Ovary (tissue), 9 donors: Measurements from ENCODE around the gene COQ8B. TPM values are rescaled to one million over a fixed set of nuclear protein-coding genes. Genes with fewer than 3 reads are reported as not detected.

Experiments
- DNase-seq, 5 donors: peaks; one replicate each; pipeline ENCODE4 v3.0.0-alpha.2; 2019 to 2020
- H3K27ac ChIP-seq, 2 donors: fragments of 200-600 bp; one replicate each; pipeline versions ENCODE4 v1.5.1 to v1.8.0; 2019 to 2022
- H3K27me3 ChIP-seq: fragments of 200-600 bp; one replicate; pipeline ENCODE4 v1.8.0; 2022
- H3K36me3 ChIP-seq: fragments of 200-600 bp; sonication (generic); one replicate; pipeline ENCODE4 v1.5.1; 2019
- H3K4me1 ChIP-seq: one replicate; pipeline ENCODE4 v1.8.1; 2013; ENCODE audit warnings: mild to moderate bottlenecking, moderate library complexity; ENCODE audit not compliant: insufficient read depth
- H3K4me3 ChIP-seq: fragments of 200-600 bp; sonication (generic); one replicate; pipeline ENCODE4 v1.5.1; 2017
- H3K9me3 ChIP-seq, 2 donors: fragments of 200-600 bp in 1 of 2; sonication (generic) in 1 of 2; one replicate each; pipeline versions ENCODE4 v1.5.1 to v1.8.1; 2013 to 2019; ENCODE audit warnings: mild to moderate bottlenecking in 1 of 2, moderate library complexity in 1 of 2
- CTCF ChIP-seq, 3 donors: fragments of 450-650 bp in 2 of 3; fragments of 200-600 bp in 1 of 3; IDR thresholded peaks; one replicate each; pipeline versions ENCODE4 v1.5.1 to v1.8.0; 2016 to 2022; ENCODE audit warnings: antibody characterized with exemption in 3 of 3, mild to moderate bottlenecking in 1 of 3
- EP300 ChIP-seq: sonication (generic); formaldehyde crosslinking; IDR thresholded peaks from one replicate; pipeline ENCODE4 v1.6.1; 2017; ENCODE audit warnings: antibody characterized with exemption
- POLR2A ChIP-seq: fragments of 450-650 bp; IDR thresholded peaks from one replicate; pipeline ENCODE4 v1.6.1; 2017; ENCODE audit warnings: antibody characterized with exemption, mild to moderate bottlenecking, moderate library complexity
- whole genome bisulfite sequencing, 3 donors: extraction: QIAGEN DNeasy Blood & Tissue Kit in 1 of 3; methylation state at CpG; one replicate each; pipeline versions ENCODE4 v1.1.5 to v1.1.7; 2013 to 2017; 5-methylcytosine and 5-hydroxymethylcytosine counted together
- intact Hi-C, 4 donors: fragments of 100-400 bp; cut with DNase I; formaldehyde crosslinking; loops; one replicate each; pipeline versions ENCODE4 v1.11.0 to v1.15.1; 2022 to 2023
- polyA plus RNA-seq, 2 donors: library from polyadenylated mRNA; stranded (reverse); fragments of 200-250 nt in 1 of 2; fragments of 350-450 nt in 1 of 2; fragmentation: Illumina TruSeq in 1 of 2; extraction: RNeasy Lipid Tissue Mini Kit (QIAGEN cat#74804) in 1 of 2; gene quantifications; one replicate each; pipeline ENCODE4 v1.2.3, GENCODE V29; 2013 to 2014
- small RNA-seq: library from RNA; depleted of rRNA; stranded (forward); fragments of <200 nt; gene quantifications from one replicate; pipeline ENCODE3, GENCODE V24; 2016
- total RNA-seq, 7 donors: library from RNA; depleted of rRNA in 2 of 7; stranded (reverse); fragments of >200 nt in 2 of 7; fragmentation: NEBNext Ultra II Directional in 3 of 7; extraction: Animal tissue kit (Norgen Biotek cat#: 25700) in 3 of 7; gene quantifications; one replicate each; pipeline versions ENCODE4 v1.1.0 to v1.2.4, GENCODE V29; 2016 to 2023
- donor health status: DM: no; HTN: no; CAD: no; lungs with moderate emphysema.
- donor health status: DM: no; HTN: no; CAD: no.
- donor health status: Bipolar disorder and iron deficiency.
- donor health status: DM: yes; HTN: yes; CAD: no.
- donor health status: DM: no; HTN: no; CAD: no.
- donor health status: DM: yes; HTN: yes; CAD: no.

COQ8B gene
- total and polyA plus RNA-seq, 9 donors = 8.3 to 51.2 (median 41.5) TPM

GRCh38 chr19:40646743-40647254 lies 69.9 kb downstream of the COQ8B start:
- Histone ChIP-seq H3K27ac (no peak overlapping the region), H3K36me3 (no peaks in the 10 kb centered on the region), H3K9me3 (no peaks in the 10 kb centered on the region), H3K27me3 (no peaks in the 10 kb centered on the region), H3K4me3 (no peak overlapping the region), H3K4me1 (peaks cover 4% of the 10 kb centered on the region)
- DNase-seq = peak in 1 of 5 donors; percentile 16
- WGBS, 3 donors = 71 to 79% (median 73%) methylated on average over 5 of the region's 5 CpGs
- intact Hi-C loops = no loop called here
- TF ChIP-seq EP300 (no peak), CTCF (IDR thresholded peaks at IDR 0.05) (no peak), POLR2A (no peak)

GRCh38 chr19:40642757-40643305 lies 73.9 kb downstream of the COQ8B start:
- TF ChIP-seq POLR2A (no peak), CTCF (IDR thresholded peaks at IDR 0.05) (no peak), EP300 (no peak)
- WGBS, 3 donors = 49 to 52% (median 51%) methylated on average over 8 of the region's 8 CpGs
- Histone ChIP-seq H3K4me1 (peaks cover 8% of the 10 kb centered on the region), H3K36me3 (no peaks in the 10 kb centered on the region), H3K27ac (no peak overlapping the region), H3K9me3 (no peaks in the 10 kb centered on the region), H3K4me3 (no peak overlapping the region), H3K27me3 (no peaks in the 10 kb centered on the region)
- no peak for DNase-seq
- intact Hi-C loops = no loop called here

GRCh38 chr19:40642051-40642706 lies 74.5 kb downstream of the COQ8B start:
- H3K4me3 ChIP-seq = no peak overlapping the region
- H3K36me3 ChIP-seq = no peaks in the 10 kb centered on the region
- H3K9me3 ChIP-seq = no peaks in the 10 kb centered on the region
- no peak overlapping the region for H3K27ac ChIP-seq
- no peak for TF ChIP-seq EP300
- no peak for TF ChIP-seq POLR2A
- TF ChIP-seq CTCF (IDR thresholded peaks at IDR 0.05) = no peak
- intact Hi-C loops = no loop called here
- DNase-seq = no peak
- no peaks in the 10 kb centered on the region for H3K27me3 ChIP-seq
- 91 to 93% (median 92%) methylated on average over 18 of the region's 18 CpGs for WGBS, 3 donors
- peaks cover 8% of the 10 kb centered on the region for H3K4me1 ChIP-seq

Small RNA genes within 50 kb of the gene (small RNA-seq; reads per million reads assigned to genes)
- gene RNU6-195P = not detected

Other genes with a start within 250 kb of the COQ8B start
- gene SPTBN4, start 249.9 kb downstream of the COQ8B start, total RNA-seq = 10 to 100 TPM in 1 of 7 donors, 1 to 10 TPM in 6; 3.5 to 11.6 (median 7.3) TPM
- gene SPTBN4, start 249.9 kb downstream of the COQ8B start, polyA plus RNA-seq = 1 to 10 TPM; 2.2 to 5.0 TPM
- 10 to 100 TPM; 23.4 to 48.7 (median 33.8) TPM for gene SHKBP1, start 140.0 kb downstream of the COQ8B start, total RNA-seq
- 10 to 100 TPM; 16.3 to 34.8 TPM for gene SHKBP1, start 140.0 kb downstream of the COQ8B start, polyA plus RNA-seq
- gene LTBP4, start 115.5 kb downstream of the COQ8B start, total RNA-seq = 100 to 1,000 TPM; 214 to 840 (median 547) TPM
- 100 to 1,000 TPM; 152 to 488 TPM for gene LTBP4, start 115.5 kb downstream of the COQ8B start, polyA plus RNA-seq
- 10 to 100 TPM; 38.7 to 88.9 (median 69.3) TPM for gene NUMBL, start 26.2 kb downstream of the COQ8B start, total RNA-seq
- gene NUMBL, start 26.2 kb downstream of the COQ8B start, polyA plus RNA-seq = 10 to 100 TPM in 1 of 2 donors, 1 to 10 TPM in 1; 6.7 to 32.9 TPM
- gene ITPKC, start 226 bp upstream of the COQ8B start, total RNA-seq = 100 to 1,000 TPM in 1 of 7 donors, 10 to 100 TPM in 6; 14.2 to 117 (median 22.4) TPM
- gene ITPKC, start 226 bp upstream of the COQ8B start, polyA plus RNA-seq = 10 to 100 TPM in 1 of 2 donors, 1 to 10 TPM in 1; 6.5 to 14.3 TPM
- gene ACTMAP, start 33.6 kb upstream of the COQ8B start, total RNA-seq = 1 to 10 TPM; 2.1 to 6.5 (median 3.7) TPM
- gene ACTMAP, start 33.6 kb upstream of the COQ8B start, polyA plus RNA-seq = 1 to 10 TPM; 3.0 to 6.4 TPM
- 10 to 100 TPM; 48.9 to 80.7 (median 72.4) TPM for gene SNRPA, start 34.3 kb upstream of the COQ8B start, total RNA-seq
- 10 to 100 TPM; 56.4 to 83.9 TPM for gene SNRPA, start 34.3 kb upstream of the COQ8B start, polyA plus RNA-seq
- 1 to 10 TPM in 5 of 7 donors, not detected in 2; 1.7 to 3.9 (median 2.6) TPM for gene MIA, start 58.6 kb upstream of the COQ8B start, total RNA-seq
- gene MIA, start 58.6 kb upstream of the COQ8B start, polyA plus RNA-seq = 1 to 10 TPM in 1 of 2 donors, not detected in 1; 1.9 TPM
- 10 to 100 TPM in 6 of 7 donors, 1 to 10 TPM in 1; 9.1 to 32.9 (median 19.3) TPM for gene RAB4B, start 61.4 kb upstream of the COQ8B start, total RNA-seq
- 10 to 100 TPM in 1 of 2 donors, 1 to 10 TPM in 1; 6.5 to 18.9 TPM for gene RAB4B, start 61.4 kb upstream of the COQ8B start, polyA plus RNA-seq
- 100 to 1,000 TPM in 4 of 7 donors, 10 to 100 TPM in 3; 61.5 to 121 (median 102) TPM for gene EGLN2, start 82.3 kb upstream of the COQ8B start, total RNA-seq
- 10 to 100 TPM; 43.6 to 82.7 TPM for gene EGLN2, start 82.3 kb upstream of the COQ8B start, polyA plus RNA-seq
- 1 to 10 TPM in 4 of 7 donors, under 1 TPM in 3; 0.25 to 2.7 (median 1.2) TPM for gene CYP2A6, start 133.6 kb upstream of the COQ8B start, total RNA-seq
- gene CYP2A6, start 133.6 kb upstream of the COQ8B start, polyA plus RNA-seq = 1 to 10 TPM; 1.2 to 3.4 TPM
- gene CYP2A7, start 165.3 kb upstream of the COQ8B start, total RNA-seq = 1 to 10 TPM in 1 of 7 donors, under 1 TPM in 3, not detected in 3; 0.45 to 1.6 (median 0.69) TPM
- under 1 TPM; 0.37 to 0.67 TPM for gene CYP2A7, start 165.3 kb upstream of the COQ8B start, polyA plus RNA-seq